IPS-20b (cell line): Measurements from ENCODE around the gene CDH13.

Source experiments
- H3K27ac ChIP-seq: one replicate; pipeline ENCODE4 v1.5.1; 2013; ENCODE audit warnings: low read length
- H3K27me3 ChIP-seq: 2 replicates; pipeline ENCODE4 v1.6.1; 2013; ENCODE audit warnings: mild to moderate bottlenecking, low read length, inconsistent platforms; ENCODE audit not compliant: insufficient read depth
- H3K36me3 ChIP-seq: 2 replicates; pipeline ENCODE4 v1.6.1; 2013; ENCODE audit warnings: low read depth, mild to moderate bottlenecking, inconsistent platforms, low read length, moderate library complexity; ENCODE audit not compliant: insufficient read depth
- H3K4me1 ChIP-seq: 2 replicates; pipeline ENCODE4 v1.6.1; 2013; ENCODE audit warnings: mild to moderate bottlenecking, control low read depth, inconsistent platforms, low read length, moderate library complexity; ENCODE audit not compliant: insufficient read depth
- H3K4me3 ChIP-seq: 2 replicates; pipeline ENCODE4 v1.5.1; 2013; ENCODE audit warnings: mild to moderate bottlenecking, low read length, inconsistent platforms
- H3K9ac ChIP-seq: 2 replicates; pipeline ENCODE4 v1.6.1; 2013; ENCODE audit warnings: low read depth, mild to moderate bottlenecking, inconsistent platforms, low read length, moderate library complexity
- H3K9me3 ChIP-seq: 2 replicates; pipeline ENCODE4 v1.6.1; 2013; ENCODE audit warnings: mild to moderate bottlenecking, low read depth, low read length, inconsistent platforms; ENCODE audit not compliant: insufficient read depth

CDH13 gene

DNA sequence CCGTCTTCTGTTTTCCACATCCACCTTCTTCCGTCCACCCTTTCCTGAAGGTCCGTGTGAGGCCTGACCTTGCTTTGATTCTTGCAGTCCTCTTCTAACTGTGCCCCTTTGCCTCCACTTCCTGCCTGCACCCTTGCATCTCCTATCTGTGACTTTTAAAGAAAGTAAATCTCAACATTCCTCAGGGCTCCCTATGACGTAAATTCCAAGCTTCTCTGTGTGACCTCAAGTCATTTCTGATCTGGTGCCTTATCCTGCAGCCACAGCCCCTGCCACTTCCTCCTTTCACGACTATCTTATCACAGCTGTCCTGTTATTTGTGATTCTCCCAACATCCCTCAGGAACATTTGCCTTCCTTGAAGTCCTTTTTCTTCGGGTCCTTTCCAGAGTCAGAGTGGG, 520.5 kb downstream of the CDH13 start:
- Histone ChIP-seq H3K27ac (no peak overlapping the region), H3K9ac (no peak overlapping the region), H3K4me3 (no peak overlapping the region), H3K27me3 (no peaks in the 10 kb centered on the region), H3K9me3 (no peaks in the 10 kb centered on the region), H3K36me3 (no peaks in the 10 kb centered on the region), H3K4me1 (no peaks in the 10 kb centered on the region)

DNA sequence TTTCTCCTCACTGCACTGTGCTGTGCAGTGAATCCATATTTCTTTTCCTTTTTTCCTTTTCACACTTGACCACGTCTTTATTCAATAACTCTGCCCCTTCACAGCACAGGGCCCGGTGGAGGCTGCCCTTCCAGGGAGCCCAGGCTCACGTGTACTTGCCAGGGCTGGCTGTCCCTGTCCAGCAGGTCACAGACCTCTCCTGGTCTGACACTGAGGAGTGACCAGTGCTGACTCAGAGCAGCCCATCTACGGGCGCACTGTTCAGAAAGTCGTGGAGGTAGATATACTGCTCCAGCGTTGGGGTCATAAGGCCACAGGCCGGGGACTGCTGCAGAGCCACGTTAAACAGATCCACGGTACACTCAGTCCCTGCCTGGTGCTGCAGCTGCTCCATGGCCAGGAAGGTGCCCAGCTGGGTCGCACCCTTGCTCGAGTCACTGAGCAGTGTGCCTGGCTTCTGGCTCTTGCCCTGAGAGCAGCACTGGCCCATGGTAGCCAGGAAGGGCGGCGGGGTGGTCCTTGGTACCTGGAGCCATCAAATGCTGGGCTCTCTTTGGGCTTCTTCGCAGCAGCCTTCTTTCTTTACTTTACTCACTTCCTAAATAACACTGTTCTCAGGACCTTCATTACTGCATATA, 531.7 kb downstream of the CDH13 start:
- H3K9ac ChIP-seq, result no peak overlapping the region
- H3K27me3 ChIP-seq, result no peaks in the 10 kb centered on the region
- H3K9me3 ChIP-seq, result no peaks in the 10 kb centered on the region
- H3K4me1 ChIP-seq, result peaks cover 9% of the 10 kb centered on the region; the same call in 1 of the 2 replicates
- H3K36me3 ChIP-seq, result no peaks in the 10 kb centered on the region
- no peak overlapping the region for H3K27ac ChIP-seq
- no peak overlapping the region for H3K4me3 ChIP-seq

DNA sequence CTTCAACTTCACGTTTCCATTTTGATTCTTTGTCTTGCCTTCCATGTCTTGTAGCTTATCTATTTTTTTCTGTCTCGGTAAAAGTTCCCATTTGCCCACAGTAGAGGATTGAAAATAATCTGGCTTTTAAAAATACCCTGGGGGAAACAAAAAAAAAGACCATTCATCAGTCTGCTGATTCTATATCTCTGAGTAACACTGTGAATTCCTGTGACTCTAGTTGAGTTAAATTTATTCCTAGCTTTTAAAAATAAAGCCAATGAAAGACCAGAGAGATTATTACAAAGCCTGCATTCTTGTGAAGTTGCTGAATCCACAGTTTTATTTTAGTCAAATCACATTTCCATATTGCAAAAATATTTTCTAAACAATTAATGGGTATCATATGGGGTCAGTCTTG, 532.3 kb downstream of the CDH13 start:
- Histone ChIP-seq H3K27ac (no peak overlapping the region), H3K4me1 (peaks cover 9% of the 10 kb centered on the region; the same call in 1 of the 2 replicates), H3K9ac (no peak overlapping the region), H3K4me3 (no peak overlapping the region), H3K27me3 (no peaks in the 10 kb centered on the region), H3K9me3 (no peaks in the 10 kb centered on the region), H3K36me3 (no peaks in the 10 kb centered on the region)

- Histone ChIP-seq H3K9me3 (no peaks in the 10 kb centered on the region; the same call in 1 of the 2 replicates), H3K9ac (no peak overlapping the region), H3K27ac (no peak overlapping the region), H3K4me1 (peaks cover 16% of the 10 kb centered on the region), H3K36me3 (no peaks in the 10 kb centered on the region), H3K27me3 (no peaks in the 10 kb centered on the region), H3K4me3 (no peak overlapping the region)
These were observed 533.7 kb downstream of the CDH13 start for GRCh38 chr16:83160287-83161020.

DNA sequence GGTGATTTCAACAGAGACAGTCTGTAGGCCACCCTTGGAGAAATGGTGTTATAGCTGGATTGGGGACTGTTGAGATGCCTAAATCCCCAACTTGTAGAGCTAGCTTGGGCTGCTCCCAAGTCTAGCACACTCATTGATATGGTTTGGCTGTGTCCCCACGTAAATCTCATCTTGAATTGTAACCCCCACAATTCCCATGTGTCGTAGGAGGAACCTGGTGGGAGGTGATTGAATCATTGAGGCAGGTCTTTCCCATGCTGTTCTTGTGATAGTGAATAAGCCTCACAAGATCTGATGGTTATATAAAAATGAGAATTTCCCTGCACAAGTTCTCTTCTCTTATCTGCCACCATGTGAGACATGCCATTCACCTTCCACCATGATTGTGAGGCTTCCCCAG, 536.0 kb downstream of the CDH13 start:
- Histone ChIP-seq H3K9ac (no peak overlapping the region), H3K36me3 (no peaks in the 10 kb centered on the region), H3K27me3 (no peaks in the 10 kb centered on the region), H3K4me3 (no peak overlapping the region), H3K27ac (no peak overlapping the region), H3K4me1 (peaks cover 18% of the 10 kb centered on the region), H3K9me3 (no peaks in the 10 kb centered on the region; the same call in 1 of the 2 replicates)

- peaks cover 18% of the 10 kb centered on the region for H3K4me1 ChIP-seq
- H3K4me3 ChIP-seq, result no peak overlapping the region
- no peaks in the 10 kb centered on the region for H3K36me3 ChIP-seq
- H3K9ac ChIP-seq, result no peak overlapping the region
- no peaks in the 10 kb centered on the region; the same call in 1 of the 2 replicates for H3K9me3 ChIP-seq
- no peak overlapping the region for H3K27ac ChIP-seq
- H3K27me3 ChIP-seq, result no peaks in the 10 kb centered on the region
These were observed 538.0 kb downstream of the CDH13 start for GRCh38 chr16:83164816-83165215.

DNA sequence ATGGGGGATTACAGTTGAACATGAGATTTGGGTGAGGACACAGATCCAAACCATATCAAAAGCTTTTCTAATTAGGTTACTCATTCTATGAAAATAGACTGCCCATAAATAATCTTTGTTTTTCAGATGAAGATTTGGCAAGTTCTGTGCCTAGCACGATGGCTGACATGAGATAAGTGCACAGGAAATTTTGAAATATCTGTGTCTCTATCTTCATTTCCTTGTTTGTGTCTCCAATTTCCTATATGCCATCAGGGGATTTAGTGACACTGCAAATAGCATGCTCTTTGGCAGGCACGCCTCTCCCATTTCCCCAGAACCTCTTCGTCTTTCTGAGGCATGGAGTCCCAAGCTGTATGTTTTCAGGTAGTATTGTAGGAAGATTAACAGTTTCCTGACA, 544.6 kb downstream of the CDH13 start:
- H3K4me1 ChIP-seq, result no peaks in the 10 kb centered on the region
- no peak overlapping the region for H3K4me3 ChIP-seq
- no peak overlapping the region for H3K27ac ChIP-seq
- no peaks in the 10 kb centered on the region for H3K27me3 ChIP-seq
- H3K36me3 ChIP-seq, result no peaks in the 10 kb centered on the region
- no peak overlapping the region for H3K9ac ChIP-seq
- H3K9me3 ChIP-seq, result no peaks in the 10 kb centered on the region

- Histone ChIP-seq H3K27ac (no peak overlapping the region), H3K27me3 (no peaks in the 10 kb centered on the region), H3K9me3 (no peaks in the 10 kb centered on the region), H3K9ac (no peak overlapping the region), H3K4me3 (no peak overlapping the region), H3K4me1 (no peaks in the 10 kb centered on the region), H3K36me3 (no peaks in the 10 kb centered on the region)
These were observed 547.9 kb downstream of the CDH13 start for GRCh38 chr16:83174671-83175070.

DNA sequence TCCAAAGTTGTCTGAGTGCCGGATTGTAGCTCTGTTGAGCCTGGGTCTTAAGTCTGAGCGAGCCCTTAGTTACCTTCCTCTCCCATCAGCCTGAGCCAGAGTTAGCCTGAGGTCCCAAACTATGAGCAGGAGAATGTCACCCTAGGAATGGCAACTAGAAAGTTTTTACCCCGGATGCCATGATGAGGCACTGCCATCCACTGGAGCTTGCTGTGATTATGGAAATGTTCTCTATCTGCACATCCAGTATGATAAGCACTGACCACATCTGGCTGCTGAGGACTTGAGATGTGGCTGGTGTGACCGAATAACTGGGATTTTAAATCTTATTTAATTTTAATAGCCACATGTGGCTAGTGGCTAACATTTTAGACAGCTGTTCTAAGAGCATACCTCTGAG, 550.0 kb downstream of the CDH13 start:
- Histone ChIP-seq H3K9ac (no peak overlapping the region), H3K4me3 (no peak overlapping the region), H3K27me3 (no peaks in the 10 kb centered on the region), H3K36me3 (no peaks in the 10 kb centered on the region), H3K4me1 (no peaks in the 10 kb centered on the region), H3K27ac (no peak overlapping the region), H3K9me3 (no peaks in the 10 kb centered on the region)

- H3K27ac ChIP-seq, result no peak overlapping the region
- no peaks in the 10 kb centered on the region for H3K27me3 ChIP-seq
- H3K4me1 ChIP-seq, result no peaks in the 10 kb centered on the region
- H3K9ac ChIP-seq, result no peak overlapping the region
- no peaks in the 10 kb centered on the region for H3K9me3 ChIP-seq
- H3K36me3 ChIP-seq, result no peaks in the 10 kb centered on the region
- H3K4me3 ChIP-seq, result no peak overlapping the region
These were observed 559.1 kb downstream of the CDH13 start for GRCh38 chr16:83185902-83186301.

GRCh38 chr16:83187405-83187804, 560.6 kb downstream of the CDH13 start:
- H3K27me3 ChIP-seq, result no peaks in the 10 kb centered on the region
- H3K4me1 ChIP-seq, result no peaks in the 10 kb centered on the region
- H3K4me3 ChIP-seq, result no peak overlapping the region
- H3K36me3 ChIP-seq, result no peaks in the 10 kb centered on the region
- H3K9ac ChIP-seq, result no peak overlapping the region
- no peaks in the 10 kb centered on the region for H3K9me3 ChIP-seq
- H3K27ac ChIP-seq, result no peak overlapping the region

DNA sequence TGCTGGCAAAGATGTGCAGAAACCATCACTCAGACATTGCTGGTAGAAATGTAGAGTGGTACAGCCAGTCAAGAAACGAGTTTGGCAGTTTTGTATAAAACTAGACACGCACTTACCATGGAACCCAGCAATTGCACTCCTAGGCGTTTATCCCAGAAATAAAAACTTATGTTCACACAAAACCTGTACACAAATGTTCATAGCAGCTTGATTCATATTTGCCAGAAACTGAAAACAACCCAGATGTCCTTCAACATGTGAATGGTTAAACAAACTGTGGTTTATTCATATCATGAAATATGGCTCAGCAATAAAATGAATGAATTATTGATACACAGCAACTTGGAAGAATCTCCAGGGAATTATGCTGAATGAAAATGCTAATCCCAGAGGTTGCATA, 570.0 kb downstream of the CDH13 start:
- no peaks in the 10 kb centered on the region for H3K36me3 ChIP-seq
- no peaks in the 10 kb centered on the region for H3K9me3 ChIP-seq
- no peak overlapping the region for H3K9ac ChIP-seq

More for the DNA sequence above, 570.0 kb downstream of the CDH13 start:
- H3K4me3 ChIP-seq, result no peak overlapping the region
- no peak overlapping the region for H3K27ac ChIP-seq
- no peaks in the 10 kb centered on the region for H3K27me3 ChIP-seq
- no peaks in the 10 kb centered on the region for H3K4me1 ChIP-seq
